CD4-positive, alpha-beta memory T cell (primary cell): ENCODE measurements around the gene FAM131C. TPM values are rescaled to one million over a fixed set of nuclear protein-coding genes. Genes with fewer than 3 reads are reported as not detected.

Experiments used
- CTCF ChIA-PET: fragments of 350-600 bp; sonication (Branson Sonifier 250); formaldehyde crosslinking; loops from one replicate; lab custom pipeline; 2021; ENCODE audit warnings: inconsistent platforms; ENCODE audit not compliant: partially characterized antibody; lab: Charles Lee
- POLR2A ChIA-PET: fragments of 350-600 bp; sonication (Branson Sonifier 250); formaldehyde crosslinking; loops from one replicate; lab custom pipeline; 2021; ENCODE audit not compliant: partially characterized antibody; lab: Charles Lee
- DNase-seq, 5 donors: peaks; one replicate each; pipeline versions ENCODE4 v3.0.0 to v3.0.0-alpha.2; 2020 to 2022; ENCODE audit warnings: mixed read lengths in 1 of 5
- H3K27ac ChIP-seq: one replicate; pipeline ENCODE4 v1.7.0; 2013; ENCODE audit warnings: low read depth, low read length
- H3K27me3 ChIP-seq: 2 replicates; pipeline ENCODE4 v1.7.0; 2013; ENCODE audit warnings: mild to moderate bottlenecking, low read length, moderate library complexity; ENCODE audit not compliant: insufficient read depth
- H3K36me3 ChIP-seq: 2 replicates; pipeline ENCODE4 v1.7.0; 2013; ENCODE audit warnings: mild to moderate bottlenecking, low read length, moderate library complexity; ENCODE audit not compliant: insufficient read depth
- H3K4me1 ChIP-seq: 2 replicates; pipeline ENCODE4 v1.7.0; 2013; ENCODE audit warnings: mild to moderate bottlenecking, low read length, moderate library complexity; ENCODE audit not compliant: insufficient read depth
- H3K4me3 ChIP-seq, 2 donors: one replicate each; pipeline ENCODE4 v1.7.0; 2013; ENCODE audit warnings: low read length in 2 of 2, mild to moderate bottlenecking in 1 of 2
- H3K9me3 ChIP-seq, 2 donors: one replicate each; pipeline ENCODE4 v1.7.0; 2013; ENCODE audit warnings: low read length in 2 of 2, control low read depth in 1 of 2; ENCODE audit not compliant: control insufficient read depth in 1 of 2
- H3K27ac Mint-ChIP-seq, 7 donors: one replicate each; pipeline ENCODE4 v1.8.0; 2020 to 2021; ENCODE audit warnings: mixed read lengths in 7 of 7, mild to moderate bottlenecking in 6 of 7, inconsistent platforms in 3 of 7, moderate library complexity in 3 of 7
- H3K27me3 Mint-ChIP-seq, 2 donors: one replicate each; pipeline ENCODE4 v1.8.0; 2020 to 2021; ENCODE audit warnings: mixed read lengths in 2 of 2
- H3K36me3 Mint-ChIP-seq, 2 donors: one replicate each; pipeline ENCODE4 v1.8.0; 2020 to 2021; ENCODE audit warnings: mixed read lengths in 2 of 2, inconsistent platforms in 1 of 2, mild to moderate bottlenecking in 1 of 2
- H3K4me1 Mint-ChIP-seq, 4 donors: one replicate each; pipeline ENCODE4 v1.8.0; 2020 to 2021; ENCODE audit warnings: mixed read lengths in 4 of 4, mild to moderate bottlenecking in 1 of 4
- H3K4me3 Mint-ChIP-seq, 8 donors: one replicate each; pipeline ENCODE4 v1.8.0; 2020 to 2021; ENCODE audit warnings: mixed read lengths in 8 of 8, mild to moderate bottlenecking in 7 of 8, moderate library complexity in 6 of 8, inconsistent platforms in 3 of 8
- H3K9me3 Mint-ChIP-seq, 8 donors: one replicate each; pipeline ENCODE4 v1.8.0; 2020 to 2021; ENCODE audit warnings: mixed read lengths in 8 of 8, mild to moderate bottlenecking in 5 of 8, inconsistent platforms in 3 of 8, moderate library complexity in 1 of 8
- intact Hi-C: fragments of 100-400 bp; cut with micrococcal nuclease; formaldehyde crosslinking; loops from one replicate; pipeline ENCODE4 v1.15.1; 2023
- polyA plus RNA-seq, 2 donors: library from polyadenylated mRNA; unstranded; fragments of 300-500 nt; fragmentation: Illumina TruSeq; gene quantifications; one replicate each; pipeline ENCODE4 v1.2.3, GENCODE V29; 2021
- total RNA-seq, 2 experiments: library from RNA; stranded (reverse); gene quantifications; one replicate each; pipeline ENCODE4 v1.2.3, GENCODE V29; 2021

FAM131C gene
- total and polyA plus RNA-seq, 4 experiments from 2014 or later: 0.11 TPM; not detected in 3

DNA sequence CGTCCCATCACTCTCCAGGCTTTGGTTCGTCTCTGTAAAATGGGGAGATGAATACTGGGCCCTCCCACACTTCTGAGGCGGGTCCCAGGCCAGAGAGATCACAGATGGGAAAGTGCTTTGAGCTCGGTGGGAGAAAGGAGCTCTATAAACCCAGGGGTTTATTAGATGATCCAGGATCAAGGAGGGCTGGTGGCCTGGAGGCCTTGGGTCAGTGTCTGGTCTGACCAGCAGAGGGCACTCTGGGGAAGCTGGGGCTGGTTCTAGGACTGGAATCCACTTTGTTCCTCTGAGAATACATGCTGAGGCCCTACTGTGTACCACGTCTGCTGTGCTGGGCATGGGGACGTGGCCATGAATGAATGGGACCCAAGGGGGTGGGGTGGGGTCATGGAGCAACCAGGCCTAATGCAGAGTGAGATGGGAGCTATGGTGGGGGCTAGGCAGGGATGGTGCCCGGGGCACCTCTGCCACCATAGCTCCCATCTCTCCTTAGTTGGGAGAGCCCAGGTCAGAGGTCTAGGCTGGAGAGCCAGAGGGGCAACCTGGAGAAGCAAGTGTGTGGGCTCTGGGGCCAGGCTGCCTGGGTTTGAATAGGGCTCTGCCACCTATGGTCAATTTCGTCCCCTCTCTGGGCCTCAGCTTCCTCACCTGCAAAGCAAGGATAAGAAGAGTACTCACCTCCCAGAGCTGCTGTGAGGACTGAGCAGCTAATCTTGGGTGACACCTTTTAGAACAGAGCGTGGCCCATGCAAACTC is 9.0 kb upstream of the FAM131C start:
- Histone ChIP-seq H3K36me3 (no peaks in the 10 kb centered on the region), H3K4me3 (no peak overlapping the region), H3K27ac (no peak overlapping the region), H3K9me3 (no peaks in the 10 kb centered on the region), H3K4me1 (peaks cover 11% of the 10 kb centered on the region), H3K27me3 (no peaks in the 10 kb centered on the region)
- H3K4me3 Mint-ChIP-seq: peak overlapping the region in 1 of 8 donors; percentile 66
- ChIA-PET CTCF (interaction anchor here (0.7 to 13.2 kb wide), 15 partner anchors 10 to 530 kb away, joined by 3 to 387 read pairs (median 3); partner anchors contain the start of genes EPHA2 and FAM131C), POLR2A (no interaction called here)
- H3K4me1 Mint-ChIP-seq: peaks cover 5 to 13% (median 7%) of the 10 kb centered on the region in 4 donors
- intact Hi-C loops: no loop called here
- H3K27ac Mint-ChIP-seq: peak overlapping the region in 1 of 7 donors; percentile 42
- H3K36me3 Mint-ChIP-seq: no peaks in the 10 kb centered on the region
- DNase-seq: peak; percentile 41 to 60 (median 48)
- H3K27me3 Mint-ChIP-seq: no peaks in the 10 kb centered on the region
- no peaks in the 10 kb centered on the region for H3K9me3 Mint-ChIP-seq

DNA sequence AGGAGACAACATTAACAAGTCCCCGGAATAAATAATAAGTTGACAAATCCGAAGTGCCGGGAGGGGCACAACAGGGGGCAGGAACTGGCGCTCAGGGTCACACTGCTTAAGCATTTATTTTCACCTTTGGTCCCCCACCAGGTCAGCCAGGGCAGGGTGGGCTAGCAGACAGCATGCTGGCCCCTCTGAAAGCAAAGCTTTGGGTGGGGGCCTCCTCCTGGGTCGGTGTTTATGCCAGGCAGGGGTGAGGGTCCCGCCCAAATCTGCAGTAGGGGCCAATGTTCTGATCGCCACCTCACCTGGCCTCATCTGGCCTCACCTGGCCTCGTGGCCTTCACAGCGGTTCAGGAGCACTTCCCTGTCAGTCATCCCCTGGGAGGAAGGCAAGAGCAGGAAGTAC is 8.2 kb upstream of the FAM131C start:
- Histone ChIP-seq H3K9me3 (no peaks in the 10 kb centered on the region), H3K4me3 (no peak overlapping the region), H3K36me3 (no peaks in the 10 kb centered on the region), H3K4me1 (peaks cover 11% of the 10 kb centered on the region), H3K27ac (no peak overlapping the region), H3K27me3 (no peaks in the 10 kb centered on the region)
- no peak for DNase-seq
- H3K4me1 Mint-ChIP-seq: peaks cover 5 to 14% (median 8%) of the 10 kb centered on the region in 4 donors
- H3K27me3 Mint-ChIP-seq: no peaks in the 10 kb centered on the region
- ChIA-PET CTCF (interaction anchor here (0.7 to 13.2 kb wide), 9 partner anchors 10 to 178 kb away, joined by 3 to 387 read pairs (median 8); partner anchors contain the start of gene FAM131C), POLR2A (no interaction called here)
- no peak overlapping the region for H3K27ac Mint-ChIP-seq
- no peaks in the 10 kb centered on the region for H3K9me3 Mint-ChIP-seq
- intact Hi-C loops: no loop called here
- no peak overlapping the region for H3K4me3 Mint-ChIP-seq
- H3K36me3 Mint-ChIP-seq: no peaks in the 10 kb centered on the region

DNA sequence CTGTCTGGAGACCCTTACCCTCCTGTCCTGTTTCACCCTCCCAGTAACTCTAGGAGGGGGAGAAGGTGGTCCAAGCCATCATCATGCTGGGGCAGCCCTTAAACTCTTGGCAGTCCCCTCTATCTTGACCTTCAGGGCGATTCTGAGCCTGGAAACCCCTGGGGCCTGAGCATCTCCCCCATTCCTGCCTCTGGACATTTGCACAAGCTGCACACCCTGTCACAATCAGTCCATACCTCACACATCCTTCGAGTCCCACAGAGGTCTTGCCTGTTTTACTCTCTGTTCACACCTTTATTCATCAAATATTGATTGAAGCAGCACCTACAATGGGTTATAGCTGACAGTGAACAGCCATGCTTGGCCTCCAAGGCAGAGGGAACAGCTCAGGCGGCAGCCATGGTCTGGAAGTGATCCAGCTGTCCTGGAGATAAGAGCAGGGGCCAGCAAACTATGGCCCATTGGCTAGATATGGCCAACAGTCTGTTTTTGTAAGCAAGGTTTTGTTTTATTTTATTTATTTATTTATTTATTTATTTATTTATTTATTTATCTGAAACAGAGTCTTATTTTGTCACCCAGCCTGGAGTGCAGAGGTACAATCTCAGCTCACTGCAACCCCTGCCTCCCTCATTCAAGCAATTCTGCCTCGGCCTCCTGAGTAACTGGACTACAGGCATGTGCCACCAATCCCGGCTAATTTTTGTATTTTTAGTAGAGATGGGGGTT is 7.1 kb upstream of the FAM131C start:
- no peaks in the 10 kb centered on the region for H3K9me3 Mint-ChIP-seq
- POLR2A ChIA-PET: no interaction called here
- H3K27me3 ChIP-seq: no peaks in the 10 kb centered on the region
- no peaks in the 10 kb centered on the region for H3K9me3 ChIP-seq
- peak overlapping the region in 1 of 7 donors; percentile 3 for H3K27ac Mint-ChIP-seq
- no peak overlapping the region for H3K27ac ChIP-seq
- DNase-seq: no peak
- H3K4me3 ChIP-seq: no peak overlapping the region
- no peaks in the 10 kb centered on the region for H3K36me3 ChIP-seq
- H3K27me3 Mint-ChIP-seq: no peaks in the 10 kb centered on the region
- H3K4me1 Mint-ChIP-seq: peaks cover 5 to 14% (median 8%) of the 10 kb centered on the region in 4 donors
- H3K4me3 Mint-ChIP-seq: no peak overlapping the region
- intact Hi-C loops: no loop called here
- CTCF ChIA-PET: interaction anchor here (1.3 to 13.2 kb wide), 6 partner anchors 11 to 283 kb away, joined by 3 to 387 read pairs (median 18); no protein-coding TSS in a partner anchor
- no peaks in the 10 kb centered on the region for H3K36me3 Mint-ChIP-seq
- peaks cover 11% of the 10 kb centered on the region for H3K4me1 ChIP-seq

DNA sequence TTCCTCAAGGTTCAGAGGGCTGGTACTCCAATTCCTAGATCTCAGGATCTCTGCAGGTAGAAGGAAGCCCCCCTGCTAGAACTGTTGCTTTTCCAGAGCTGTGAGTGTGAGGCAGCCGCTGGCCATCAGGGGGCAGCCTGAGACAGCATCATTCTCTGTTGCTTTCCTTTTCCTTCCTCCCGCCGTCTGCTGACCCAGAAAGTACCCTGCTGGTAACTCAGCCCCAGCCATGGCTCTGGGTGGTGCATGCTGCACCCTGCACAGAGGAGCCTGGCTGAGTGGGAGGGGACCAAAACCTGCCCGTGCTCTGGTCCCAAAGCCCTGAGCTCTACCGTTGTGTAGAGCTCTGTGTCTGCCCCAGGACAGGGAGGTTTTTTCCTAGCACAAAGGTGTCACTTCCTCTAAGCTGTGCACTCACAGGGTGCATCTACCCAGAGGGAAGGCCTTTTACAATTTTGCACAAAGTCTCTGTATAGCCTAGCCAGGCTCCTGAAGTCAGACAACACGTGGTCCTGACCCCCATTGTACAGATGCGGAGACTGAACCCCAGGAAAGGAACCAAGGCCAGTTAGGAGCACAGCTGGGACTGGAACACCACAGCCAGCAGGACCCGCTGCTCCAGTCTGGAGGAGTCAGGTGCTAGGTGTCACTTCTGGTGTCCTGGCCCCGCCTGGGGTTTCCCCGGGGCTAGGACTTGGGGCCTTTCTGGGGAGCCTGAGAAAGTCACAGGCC is 5.6 kb upstream of the FAM131C start:
- Mint-ChIP-seq H3K27me3 (peaks cover 1 to 4% of the 10 kb centered on the region in 2 donors), H3K36me3 (no peaks in the 10 kb centered on the region), H3K9me3 (no peaks in the 10 kb centered on the region), H3K27ac (peak overlapping the region in 6 of 7 donors; percentile 31 to 91 (median 58)), H3K4me3 (peak overlapping the region; percentile 76 to 92 (median 84)), H3K4me1 (peaks cover 8 to 18% (median 12%) of the 10 kb centered on the region in 4 donors)
- intact Hi-C loops: loop anchor here (1.0 to 2.0 kb wide), 4 partner anchors 108 to 284 kb away; partner anchors contain the start of gene CPLANE2
- Histone ChIP-seq H3K27me3 (peaks cover 3% of the 10 kb centered on the region), H3K9me3 (no peaks in the 10 kb centered on the region), H3K36me3 (no peaks in the 10 kb centered on the region), H3K4me1 (peaks cover 14% of the 10 kb centered on the region), H3K4me3 (peak overlapping the region in 1 of 2 donors; percentile 7), H3K27ac (no peak overlapping the region)
- DNase-seq: peak; percentile 73 to 76 (median 75)
- CTCF ChIA-PET: interaction anchor here (0.6 to 13.2 kb wide), 29 partner anchors 8 to 284 kb away, joined by 3 to 387 read pairs (median 4); partner anchors contain the start of genes EPHA2 and FBXO42
- POLR2A ChIA-PET: interaction anchor here (0.6 to 2.5 kb wide), 9 partner anchors 9 to 284 kb away, joined by 3 to 10 read pairs (median 4); partner anchors contain the start of gene CPLANE2

DNA sequence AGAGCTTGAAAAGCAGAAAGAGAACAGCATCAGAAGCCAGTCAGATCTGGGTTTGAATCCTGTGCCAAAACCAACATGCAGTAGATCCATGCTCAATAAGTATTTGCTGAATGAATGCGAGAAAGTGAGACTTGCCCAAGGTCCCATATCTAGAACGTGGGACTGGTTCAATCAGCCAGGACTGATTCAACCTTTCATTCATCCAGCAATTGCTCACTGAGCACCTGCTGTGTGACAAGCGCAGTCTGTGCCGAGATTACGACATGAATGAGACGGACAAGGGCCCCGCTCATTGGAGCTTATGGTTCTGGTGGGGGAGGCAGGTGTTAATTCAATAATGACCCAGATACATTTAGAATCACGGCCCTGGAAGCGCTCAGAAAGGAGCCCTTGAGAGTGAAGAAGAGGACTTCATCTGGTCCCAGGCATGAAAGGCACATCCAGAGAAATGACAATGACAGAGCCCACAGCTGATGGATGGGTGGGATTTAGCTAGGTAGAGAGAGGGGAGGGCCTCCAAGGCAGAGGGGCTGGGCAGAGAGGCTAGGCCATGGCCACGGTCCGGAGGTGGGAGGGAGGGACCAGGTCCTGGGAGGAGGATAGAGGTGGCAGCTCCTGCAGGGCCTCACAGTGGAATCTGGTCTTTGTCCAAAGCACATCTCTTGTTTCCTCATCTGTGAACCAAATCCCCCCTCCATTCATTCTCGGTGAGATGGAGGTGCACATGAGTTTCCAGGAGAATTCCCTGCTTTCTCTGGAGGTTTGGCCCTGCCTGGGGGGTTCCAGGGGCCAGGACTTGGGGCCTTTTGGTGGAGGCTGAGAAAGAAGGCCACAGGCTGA is 4.2 kb upstream of the FAM131C start:
- no peak overlapping the region for H3K27ac ChIP-seq
- peaks cover 20% of the 10 kb centered on the region for H3K4me1 ChIP-seq
- H3K36me3 ChIP-seq: no peaks in the 10 kb centered on the region
- Mint-ChIP-seq H3K27me3 (peaks cover 5 to 9% of the 10 kb centered on the region in 2 donors), H3K27ac (peak overlapping the region in 3 of 7 donors; percentile 27 to 70 (median 53)), H3K36me3 (no peaks in the 10 kb centered on the region), H3K9me3 (no peaks in the 10 kb centered on the region), H3K4me3 (peak overlapping the region in 1 of 8 donors; percentile 27), H3K4me1 (peaks cover 11 to 24% (median 17%) of the 10 kb centered on the region in 4 donors)
- no peak overlapping the region for H3K4me3 ChIP-seq
- peaks cover 7% of the 10 kb centered on the region for H3K27me3 ChIP-seq
- intact Hi-C loops: loop anchor here (2.0 kb wide), 1 partner anchor 159 kb away; the partner anchor contains the start of gene CPLANE2
- POLR2A ChIA-PET: interaction anchor here (1.2 to 2.5 kb wide), 5 partner anchors 7 to 166 kb away, joined by 3 to 10 read pairs (median 7); partner anchors contain the start of gene CPLANE2
- no peak for DNase-seq
- CTCF ChIA-PET: interaction anchor here (0.6 to 13.2 kb wide), 14 partner anchors 10 to 525 kb away, joined by 3 to 387 read pairs (median 3); partner anchors contain the start of gene FBXO42
- H3K9me3 ChIP-seq: no peaks in the 10 kb centered on the region

DNA sequence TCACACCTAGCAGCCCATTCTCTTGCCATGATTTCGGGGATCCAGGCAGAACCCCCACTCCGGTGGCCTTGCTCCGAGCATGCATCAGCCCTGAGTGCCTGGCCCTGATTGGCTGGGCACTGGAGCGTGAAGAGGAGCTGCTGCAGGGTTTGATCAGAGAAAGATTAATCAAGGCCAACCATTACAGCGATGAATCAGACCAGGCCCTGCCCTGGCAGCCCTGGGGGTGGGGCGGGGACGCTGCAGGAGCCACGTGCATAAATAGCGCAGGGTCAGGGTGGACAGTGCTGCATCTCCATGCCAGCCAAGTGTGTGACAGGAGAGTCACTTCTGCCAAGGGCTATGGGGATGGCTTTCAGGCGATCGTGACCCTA is 3.4 kb upstream of the FAM131C start:
- no peak overlapping the region for H3K27ac Mint-ChIP-seq
- ChIA-PET POLR2A (no interaction called here), CTCF (interaction anchor here (1.9 to 13.2 kb wide), 3 partner anchors 80 to 168 kb away, joined by 4 to 387 read pairs (median 63); no protein-coding TSS in a partner anchor)
- no peaks in the 10 kb centered on the region for H3K36me3 Mint-ChIP-seq
- no peak for DNase-seq
- intact Hi-C loops: no loop called here
- H3K27me3 Mint-ChIP-seq: peaks cover 5 to 9% of the 10 kb centered on the region in 2 donors
- Histone ChIP-seq H3K9me3 (no peaks in the 10 kb centered on the region), H3K4me1 (peaks cover 20% of the 10 kb centered on the region), H3K36me3 (no peaks in the 10 kb centered on the region), H3K27ac (no peak overlapping the region), H3K4me3 (no peak overlapping the region), H3K27me3 (peaks cover 7% of the 10 kb centered on the region)
- no peak overlapping the region for H3K4me3 Mint-ChIP-seq
- H3K9me3 Mint-ChIP-seq: no peaks in the 10 kb centered on the region
- peaks cover 11 to 24% (median 18%) of the 10 kb centered on the region in 4 donors for H3K4me1 Mint-ChIP-seq
